Mucosa of descending colon (tissue), 3 donors: ENCODE measurements around the gene FGD5. TPM values are rescaled to one million over a fixed set of nuclear protein-coding genes. Genes with fewer than 3 reads are reported as not detected.

ENCODE experiments used
- ATAC-seq: fragments of 200-7000 bp; cut with Tn5 transposase; one replicate; pipeline ENCODE4 v1.9.1; 2020; ENCODE audit warnings: mild to moderate bottlenecking, moderate library complexity
- DNase-seq, 3 donors: peaks; one replicate each; pipeline ENCODE4 v3.0.0-alpha.2; 2020
- H3K36me3 ChIP-seq: fragments of 200-600 bp; one replicate; pipeline ENCODE4 v1.8.0; 2021; ENCODE audit warnings: low read depth, mild to moderate bottlenecking
- H3K4me1 ChIP-seq: fragments of 200-600 bp; one replicate; pipeline ENCODE4 v1.8.0; 2021; ENCODE audit warnings: low read depth, mild to moderate bottlenecking
- H3K4me3 ChIP-seq: fragments of 200-600 bp; one replicate; pipeline ENCODE4 v1.8.0; 2021; ENCODE audit warnings: mild to moderate bottlenecking
- H3K9me3 ChIP-seq: fragments of 200-600 bp; one replicate; pipeline ENCODE4 v1.8.0; 2021; ENCODE audit warnings: mild to moderate bottlenecking
- intact Hi-C, 2 donors: fragments of 100-400 bp; cut with DNase I in 1 of 2; cut with micrococcal nuclease in 1 of 2; formaldehyde crosslinking; loops; one replicate each; pipeline versions ENCODE4 v1.11.0 to v1.11.1; 2022; cut with DNase I, micrococcal nuclease
- total RNA-seq, 3 donors: library from RNA; stranded (reverse); fragmentation: NEBNext Ultra II Directional in 2 of 3; extraction: Animal tissue kit (Norgen Biotek cat#: 25700) in 2 of 3; gene quantifications; one replicate each; pipeline versions ENCODE4 v1.2.1 to v1.2.4, GENCODE V29; 2021 to 2023
- TF ChIP-seq, protein P1 (sequence below): fragments of 200-600 bp; IDR thresholded peaks from one replicate; pipeline ENCODE4 v1.8.0; 2022; ENCODE audit warnings: antibody characterized with exemption, mild to moderate bottlenecking
- donor health status: DM: no; HTN: no; CAD: no; lungs with moderate emphysema.
- donor health status: DM: no; HTN: no; CAD: no.
- donor health status: DM: no; HTN: yes; CAD: no.

Gene FGD5
- total RNA-seq, 3 donors from 2014 or later = 6.1 to 15.1 (median 9.2) TPM

DNA sequence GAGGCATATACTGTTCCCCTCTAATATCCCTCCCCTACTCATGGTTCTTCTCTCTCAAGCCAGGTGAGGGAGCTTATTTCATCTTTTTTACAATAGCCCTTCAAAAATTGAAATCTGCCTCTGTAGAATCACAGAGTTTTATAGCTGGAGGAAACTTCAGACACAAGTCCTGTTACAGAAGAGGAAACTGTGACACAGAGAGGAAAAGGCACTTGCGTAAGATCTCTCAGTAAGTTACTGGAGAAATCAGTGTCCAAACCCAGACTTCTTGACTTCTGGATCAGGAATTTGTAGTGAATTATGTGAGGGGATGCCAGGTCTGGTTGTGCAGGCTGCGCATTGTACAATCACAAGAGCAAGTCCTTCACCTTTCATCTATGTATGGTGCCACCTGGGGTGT lies 4.6 kb downstream of the FGD5 start:
- DNase-seq (no peak), ATAC-seq (no peak)
- TF ChIP-seq, protein P1, sequence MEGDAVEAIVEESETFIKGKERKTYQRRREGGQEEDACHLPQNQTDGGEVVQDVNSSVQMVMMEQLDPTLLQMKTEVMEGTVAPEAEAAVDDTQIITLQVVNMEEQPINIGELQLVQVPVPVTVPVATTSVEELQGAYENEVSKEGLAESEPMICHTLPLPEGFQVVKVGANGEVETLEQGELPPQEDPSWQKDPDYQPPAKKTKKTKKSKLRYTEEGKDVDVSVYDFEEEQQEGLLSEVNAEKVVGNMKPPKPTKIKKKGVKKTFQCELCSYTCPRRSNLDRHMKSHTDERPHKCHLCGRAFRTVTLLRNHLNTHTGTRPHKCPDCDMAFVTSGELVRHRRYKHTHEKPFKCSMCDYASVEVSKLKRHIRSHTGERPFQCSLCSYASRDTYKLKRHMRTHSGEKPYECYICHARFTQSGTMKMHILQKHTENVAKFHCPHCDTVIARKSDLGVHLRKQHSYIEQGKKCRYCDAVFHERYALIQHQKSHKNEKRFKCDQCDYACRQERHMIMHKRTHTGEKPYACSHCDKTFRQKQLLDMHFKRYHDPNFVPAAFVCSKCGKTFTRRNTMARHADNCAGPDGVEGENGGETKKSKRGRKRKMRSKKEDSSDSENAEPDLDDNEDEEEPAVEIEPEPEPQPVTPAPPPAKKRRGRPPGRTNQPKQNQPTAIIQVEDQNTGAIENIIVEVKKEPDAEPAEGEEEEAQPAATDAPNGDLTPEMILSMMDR = no peak
- H3K36me3 ChIP-seq = no peaks in the 10 kb centered on the region
- H3K9me3 ChIP-seq = no peaks in the 10 kb centered on the region
- intact Hi-C loops = no loop called here
- no peaks in the 10 kb centered on the region for H3K4me1 ChIP-seq
- H3K4me3 ChIP-seq = no peak overlapping the region

GRCh38 chr3:14823910-14824629 lies 5.3 kb downstream of the FGD5 start:
- Histone ChIP-seq H3K9me3 (no peaks in the 10 kb centered on the region), H3K36me3 (no peaks in the 10 kb centered on the region), H3K4me3 (no peak overlapping the region), H3K4me1 (no peaks in the 10 kb centered on the region)
- no peak for ATAC-seq
- TF ChIP-seq, protein P1 = no peak
- DNase-seq = no peak
- intact Hi-C loops = no loop called here

GRCh38 chr3:14824646-14825045 lies 5.9 kb downstream of the FGD5 start:
- ATAC-seq (no peak), DNase-seq (no peak)
- H3K4me3 ChIP-seq = no peak overlapping the region
- H3K4me1 ChIP-seq = no peaks in the 10 kb centered on the region
- H3K9me3 ChIP-seq = no peaks in the 10 kb centered on the region
- TF ChIP-seq, protein P1 = no peak
- no peaks in the 10 kb centered on the region for H3K36me3 ChIP-seq
- intact Hi-C loops = no loop called here

DNA sequence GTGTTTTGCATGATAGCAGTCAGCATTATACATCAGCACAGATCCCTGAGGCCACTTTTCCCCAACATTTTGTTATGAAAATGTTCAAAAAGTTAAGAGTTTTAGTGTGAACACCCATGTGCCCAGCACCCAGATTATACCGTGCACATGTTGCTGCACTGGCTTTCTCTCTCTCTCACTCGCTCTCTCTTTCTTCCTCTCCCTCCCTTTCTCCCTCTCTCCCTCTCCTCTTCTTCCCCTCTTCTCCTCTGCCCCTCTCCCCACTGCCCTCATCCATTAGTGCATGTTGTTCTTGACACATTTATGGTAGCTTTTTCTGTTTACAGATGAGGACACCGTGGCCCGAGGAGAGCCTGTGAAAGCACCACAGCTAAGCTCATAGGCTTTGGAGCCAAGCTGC lies 7.3 kb downstream of the FGD5 start:
- intact Hi-C loops = no loop called here
- Histone ChIP-seq H3K36me3 (no peaks in the 10 kb centered on the region), H3K9me3 (no peaks in the 10 kb centered on the region), H3K4me1 (no peaks in the 10 kb centered on the region), H3K4me3 (no peak overlapping the region)
- no peak for ATAC-seq
- TF ChIP-seq, protein P1 = no peak
- DNase-seq = no peak

GRCh38 chr3:14827776-14828175 lies 9.0 kb downstream of the FGD5 start:
- H3K9me3 ChIP-seq = no peaks in the 10 kb centered on the region
- no peaks in the 10 kb centered on the region for H3K36me3 ChIP-seq
- intact Hi-C loops = no loop called here
- no peaks in the 10 kb centered on the region for H3K4me1 ChIP-seq
- ATAC-seq = no peak
- DNase-seq = no peak
- no peak overlapping the region for H3K4me3 ChIP-seq
- TF ChIP-seq, protein P1 = no peak

DNA sequence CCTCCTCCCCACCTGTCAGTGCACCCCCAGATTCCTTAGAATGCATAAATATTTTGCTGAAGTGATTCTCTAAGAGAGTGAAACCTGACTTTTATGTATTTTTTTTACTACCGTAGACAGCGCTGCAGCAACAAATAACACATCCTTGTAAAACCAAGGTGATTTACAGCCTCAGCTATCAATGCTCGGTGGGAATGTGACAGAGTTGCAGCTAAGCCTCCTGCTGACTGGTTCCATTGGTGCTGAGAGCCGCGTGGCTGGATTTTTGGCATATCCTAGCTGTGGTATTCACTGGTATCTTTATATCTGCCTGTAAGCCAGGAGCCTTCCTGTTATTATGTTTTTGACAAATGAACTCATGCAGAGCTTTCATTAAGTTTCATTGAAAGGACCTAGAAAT lies 11.0 kb downstream of the FGD5 start:
- intact Hi-C loops = no loop called here
- Histone ChIP-seq H3K4me3 (no peak overlapping the region), H3K36me3 (no peaks in the 10 kb centered on the region), H3K9me3 (no peaks in the 10 kb centered on the region), H3K4me1 (no peaks in the 10 kb centered on the region)
- ATAC-seq = no peak
- no peak for DNase-seq
- TF ChIP-seq, protein P1 = no peak
